HepG2 (cell line): Measurements from ENCODE around the gene IPO13. TPM values are rescaled to one million over a fixed set of nuclear protein-coding genes. Genes with fewer than 3 reads are reported as not detected.
A peak's percentile ranks its signal among the peaks of the same experiment; 100 is the strongest.

Source experiments
- ARNTL ChIP-seq: sonication (generic); formaldehyde crosslinking; IDR thresholded peaks from 2 replicates; pipeline ENCODE4 v1.4.0; 2020; ENCODE audit warnings: mild to moderate bottlenecking, missing genetic modification reagents
- MAFF ChIP-seq: IDR thresholded peaks from 2 replicates; pipeline ENCODE4 v1.6.1; 2011; ENCODE audit warnings: low read depth, low read length, improper control_type of control experiment
- MYC ChIP-seq: sonication (generic); formaldehyde crosslinking; IDR thresholded peaks from 2 replicates; pipeline ENCODE4 v1.9.0; 2021; ENCODE audit warnings: missing genetic modification reagents, borderline replicate concordance
- ONECUT2 ChIP-seq: sonication (generic); formaldehyde crosslinking; IDR thresholded peaks from 2 replicates; pipeline ENCODE4 v1.4.0; 2020; ENCODE audit warnings: missing genetic modification reagents
- RXRA ChIP-seq: sonication (generic); formaldehyde crosslinking; IDR thresholded peaks from 2 replicates; pipeline ENCODE4 v1.5.1; 2020; ENCODE audit warnings: missing genetic modification reagents
- ZNF543 ChIP-seq: sonication (generic); formaldehyde crosslinking; IDR thresholded peaks from 2 replicates; pipeline ENCODE4 v1.4.0; 2020; ENCODE audit warnings: mild to moderate bottlenecking, missing genetic modification reagents
- ZNF674 ChIP-seq: sonication (generic); formaldehyde crosslinking; IDR thresholded peaks from 2 replicates; pipeline ENCODE4 v1.5.0; 2020; ENCODE audit warnings: low read depth, mild to moderate bottlenecking, missing genetic modification reagents
- ZNF775 ChIP-seq: sonication (generic); formaldehyde crosslinking; IDR thresholded peaks from 2 replicates; pipeline ENCODE4 v1.4.0; 2020; ENCODE audit warnings: missing genetic modification reagents, mild to moderate bottlenecking, moderate library complexity, borderline replicate concordance
- polyA plus RNA-seq, 8 experiments: library from polyadenylated mRNA; depleted of rRNA in 3 of 8; stranded (reverse) in 7 of 8; unstranded in 1 of 8; fragments of >200 nt; fragmentation: Illumina TruSeq in 4 of 8; extraction: Trizol in 4 of 8; gene quantifications; 2 replicates each; pipeline versions ENCODE4 v1.2.1 to v1.2.3, GENCODE V29; 2011 to 2016; ENCODE audit warnings: low read depth in 4 of 8, missing spikeins in 1 of 8, mixed read lengths in 1 of 8; ENCODE audit not compliant: insufficient read depth in 1 of 8
- total RNA-seq, 5 experiments: library from RNA; depleted of rRNA; stranded (reverse); fragments of >200 nt; fragmentation: Illumina TruSeq; extraction: Trizol; gene quantifications; 2 replicates each; pipeline ENCODE4 v1.2.3, GENCODE V29; 2016; ENCODE audit warnings: low read depth in 1 of 5
- TF ChIP-seq, protein P1 (sequence below): sonication (generic); formaldehyde crosslinking; IDR thresholded peaks from 2 replicates; pipeline ENCODE4 v1.5.0; 2020; ENCODE audit warnings: mild to moderate bottlenecking, missing genetic modification reagents
- TF ChIP-seq, protein P2 (sequence below): sonication (generic); formaldehyde crosslinking; IDR thresholded peaks from 2 replicates; pipeline ENCODE4 v1.8.0; 2022; ENCODE audit warnings: low read depth, missing genetic modification reagents
- TF ChIP-seq, protein P3 (sequence below): sonication (generic); formaldehyde crosslinking; IDR thresholded peaks from 2 replicates; pipeline ENCODE4 v1.5.0; 2020; ENCODE audit warnings: mild to moderate bottlenecking, missing genetic modification reagents
- TF ChIP-seq, protein P4 (sequence below): IDR thresholded peaks from 2 replicates; pipeline ENCODE4 v1.6.1; 2016; ENCODE audit warnings: low read depth, borderline replicate concordance
- TF ChIP-seq, protein P5 (sequence below): sonication (generic); formaldehyde crosslinking; IDR thresholded peaks from 2 replicates; pipeline ENCODE4 v1.4.0; 2020; ENCODE audit warnings: missing genetic modification reagents
- TF ChIP-seq, protein P6 (sequence below): sonication (generic); formaldehyde crosslinking; IDR thresholded peaks from 2 replicates; pipeline ENCODE4 v1.4.0; 2020; ENCODE audit warnings: low read depth, missing genetic modification reagents

The IPO13 gene
- total and polyA plus RNA-seq, 2 of the 13 experiments (the other 11 are each of a cell fraction or from before 2014, with no cell fraction given), result 12.9 to 15.6 TPM

DNA sequence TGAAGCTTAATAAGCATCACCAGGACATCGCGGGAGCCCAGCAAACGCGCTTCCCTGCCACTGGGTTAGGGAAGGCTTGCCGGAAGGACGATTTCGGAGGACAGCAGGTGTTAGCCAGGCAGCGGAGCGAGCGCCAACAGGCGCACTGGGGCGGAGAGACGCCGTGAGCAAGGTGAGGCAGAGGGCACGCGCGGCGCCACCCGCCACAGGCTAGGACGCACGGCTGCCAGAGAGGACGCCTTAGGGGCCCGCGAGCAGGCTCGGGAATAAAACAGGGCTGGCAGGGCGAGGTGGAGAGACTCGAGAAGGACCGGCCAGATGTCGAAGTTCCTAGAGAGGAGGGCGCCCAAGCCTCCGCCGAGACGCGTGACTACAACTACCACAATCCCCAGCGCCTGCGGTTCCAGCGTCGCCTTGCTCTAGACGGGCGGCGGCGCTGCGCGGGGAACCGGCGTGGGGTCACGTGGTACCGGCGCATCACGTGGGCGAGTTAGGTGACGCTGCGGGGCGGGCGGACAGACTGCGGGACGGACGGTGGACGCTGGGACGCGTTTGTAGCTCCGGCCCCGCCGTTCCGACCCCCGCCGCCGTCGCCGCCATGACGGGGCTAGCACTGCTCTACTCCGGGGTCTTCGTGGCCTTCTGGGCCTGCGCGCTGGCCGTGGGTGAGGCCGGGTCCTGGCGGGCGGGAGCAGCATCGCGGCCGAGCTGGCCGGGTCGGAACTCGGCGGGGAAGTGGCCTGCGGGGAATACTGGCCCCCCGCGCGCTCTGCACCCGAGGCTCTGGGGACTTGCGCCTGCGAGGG is 27.9 kb downstream of the IPO13 start, which contains the start of gene ATP6V0B (continued):
- TF ChIP-seq, protein P1, sequence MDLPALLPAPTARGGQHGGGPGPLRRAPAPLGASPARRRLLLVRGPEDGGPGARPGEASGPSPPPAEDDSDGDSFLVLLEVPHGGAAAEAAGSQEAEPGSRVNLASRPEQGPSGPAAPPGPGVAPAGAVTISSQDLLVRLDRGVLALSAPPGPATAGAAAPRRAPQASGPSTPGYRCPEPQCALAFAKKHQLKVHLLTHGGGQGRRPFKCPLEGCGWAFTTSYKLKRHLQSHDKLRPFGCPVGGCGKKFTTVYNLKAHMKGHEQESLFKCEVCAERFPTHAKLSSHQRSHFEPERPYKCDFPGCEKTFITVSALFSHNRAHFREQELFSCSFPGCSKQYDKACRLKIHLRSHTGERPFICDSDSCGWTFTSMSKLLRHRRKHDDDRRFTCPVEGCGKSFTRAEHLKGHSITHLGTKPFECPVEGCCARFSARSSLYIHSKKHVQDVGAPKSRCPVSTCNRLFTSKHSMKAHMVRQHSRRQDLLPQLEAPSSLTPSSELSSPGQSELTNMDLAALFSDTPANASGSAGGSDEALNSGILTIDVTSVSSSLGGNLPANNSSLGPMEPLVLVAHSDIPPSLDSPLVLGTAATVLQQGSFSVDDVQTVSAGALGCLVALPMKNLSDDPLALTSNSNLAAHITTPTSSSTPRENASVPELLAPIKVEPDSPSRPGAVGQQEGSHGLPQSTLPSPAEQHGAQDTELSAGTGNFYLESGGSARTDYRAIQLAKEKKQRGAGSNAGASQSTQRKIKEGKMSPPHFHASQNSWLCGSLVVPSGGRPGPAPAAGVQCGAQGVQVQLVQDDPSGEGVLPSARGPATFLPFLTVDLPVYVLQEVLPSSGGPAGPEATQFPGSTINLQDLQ, result peak; percentile 86
- TF ChIP-seq ZNF674 (CRISPR knock-in tag) (no peak; the same call in 1 of the 2 replicates), ZNF775 (CRISPR knock-in tag) (no peak), MAFF (no peak), ONECUT2 (CRISPR knock-in tag) (no peak), ZNF543 (CRISPR knock-in tag) (peak; percentile 21; the same call in 1 of the 2 replicates), MYC (CRISPR knock-in tag) (peak; percentile 85; the same call in 1 of the 2 replicates), RXRA (CRISPR knock-in tag) (peak; percentile 72; the same call in 1 of the 2 replicates), ARNTL (CRISPR knock-in tag) (peak; percentile 94)
- TF ChIP-seq, protein P2, sequence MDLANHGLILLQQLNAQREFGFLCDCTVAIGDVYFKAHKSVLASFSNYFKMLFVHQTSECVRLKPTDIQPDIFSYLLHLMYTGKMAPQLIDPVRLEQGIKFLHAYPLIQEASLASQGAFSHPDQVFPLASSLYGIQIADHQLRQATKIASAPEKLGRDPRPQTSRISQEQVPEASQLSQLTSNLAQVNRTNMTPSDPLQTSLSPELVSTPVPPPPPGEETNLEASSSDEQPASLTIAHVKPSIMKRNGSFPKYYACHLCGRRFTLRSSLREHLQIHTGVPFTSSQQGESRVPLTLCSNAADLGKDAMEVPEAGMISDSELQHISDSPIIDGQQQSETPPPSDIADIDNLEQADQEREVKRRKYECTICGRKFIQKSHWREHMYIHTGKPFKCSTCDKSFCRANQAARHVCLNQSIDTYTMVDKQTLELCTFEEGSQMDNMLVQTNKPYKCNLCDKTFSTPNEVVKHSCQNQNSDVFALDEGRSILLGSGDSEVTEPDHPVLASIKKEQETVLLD, result peak; percentile 92; the same call in 1 of the 2 replicates
- TF ChIP-seq, protein P3, sequence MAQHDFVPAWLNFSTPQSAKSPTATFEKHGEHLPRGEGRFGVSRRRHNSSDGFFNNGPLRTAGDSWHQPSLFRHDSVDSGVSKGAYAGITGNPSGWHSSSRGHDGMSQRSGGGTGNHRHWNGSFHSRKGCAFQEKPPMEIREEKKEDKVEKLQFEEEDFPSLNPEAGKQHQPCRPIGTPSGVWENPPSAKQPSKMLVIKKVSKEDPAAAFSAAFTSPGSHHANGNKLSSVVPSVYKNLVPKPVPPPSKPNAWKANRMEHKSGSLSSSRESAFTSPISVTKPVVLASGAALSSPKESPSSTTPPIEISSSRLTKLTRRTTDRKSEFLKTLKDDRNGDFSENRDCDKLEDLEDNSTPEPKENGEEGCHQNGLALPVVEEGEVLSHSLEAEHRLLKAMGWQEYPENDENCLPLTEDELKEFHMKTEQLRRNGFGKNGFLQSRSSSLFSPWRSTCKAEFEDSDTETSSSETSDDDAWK, result no peak
- TF ChIP-seq, protein P4, sequence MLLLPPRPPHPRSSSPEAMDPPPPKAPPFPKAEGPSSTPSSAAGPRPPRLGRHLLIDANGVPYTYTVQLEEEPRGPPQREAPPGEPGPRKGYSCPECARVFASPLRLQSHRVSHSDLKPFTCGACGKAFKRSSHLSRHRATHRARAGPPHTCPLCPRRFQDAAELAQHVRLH, result peak; percentile 31; the same call in 1 of the 2 replicates
- TF ChIP-seq, protein P5, sequence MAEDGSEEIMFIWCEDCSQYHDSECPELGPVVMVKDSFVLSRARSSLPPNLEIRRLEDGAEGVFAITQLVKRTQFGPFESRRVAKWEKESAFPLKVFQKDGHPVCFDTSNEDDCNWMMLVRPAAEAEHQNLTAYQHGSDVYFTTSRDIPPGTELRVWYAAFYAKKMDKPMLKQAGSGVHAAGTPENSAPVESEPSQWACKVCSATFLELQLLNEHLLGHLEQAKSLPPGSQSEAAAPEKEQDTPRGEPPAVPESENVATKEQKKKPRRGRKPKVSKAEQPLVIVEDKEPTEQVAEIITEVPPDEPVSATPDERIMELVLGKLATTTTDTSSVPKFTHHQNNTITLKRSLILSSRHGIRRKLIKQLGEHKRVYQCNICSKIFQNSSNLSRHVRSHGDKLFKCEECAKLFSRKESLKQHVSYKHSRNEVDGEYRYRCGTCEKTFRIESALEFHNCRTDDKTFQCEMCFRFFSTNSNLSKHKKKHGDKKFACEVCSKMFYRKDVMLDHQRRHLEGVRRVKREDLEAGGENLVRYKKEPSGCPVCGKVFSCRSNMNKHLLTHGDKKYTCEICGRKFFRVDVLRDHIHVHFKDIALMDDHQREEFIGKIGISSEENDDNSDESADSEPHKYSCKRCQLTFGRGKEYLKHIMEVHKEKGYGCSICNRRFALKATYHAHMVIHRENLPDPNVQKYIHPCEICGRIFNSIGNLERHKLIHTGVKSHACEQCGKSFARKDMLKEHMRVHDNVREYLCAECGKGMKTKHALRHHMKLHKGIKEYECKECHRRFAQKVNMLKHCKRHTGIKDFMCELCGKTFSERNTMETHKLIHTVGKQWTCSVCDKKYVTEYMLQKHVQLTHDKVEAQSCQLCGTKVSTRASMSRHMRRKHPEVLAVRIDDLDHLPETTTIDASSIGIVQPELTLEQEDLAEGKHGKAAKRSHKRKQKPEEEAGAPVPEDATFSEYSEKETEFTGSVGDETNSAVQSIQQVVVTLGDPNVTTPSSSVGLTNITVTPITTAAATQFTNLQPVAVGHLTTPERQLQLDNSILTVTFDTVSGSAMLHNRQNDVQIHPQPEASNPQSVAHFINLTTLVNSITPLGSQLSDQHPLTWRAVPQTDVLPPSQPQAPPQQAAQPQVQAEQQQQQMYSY (CRISPR knock-in tag), result no peak
- TF ChIP-seq, protein P6, sequence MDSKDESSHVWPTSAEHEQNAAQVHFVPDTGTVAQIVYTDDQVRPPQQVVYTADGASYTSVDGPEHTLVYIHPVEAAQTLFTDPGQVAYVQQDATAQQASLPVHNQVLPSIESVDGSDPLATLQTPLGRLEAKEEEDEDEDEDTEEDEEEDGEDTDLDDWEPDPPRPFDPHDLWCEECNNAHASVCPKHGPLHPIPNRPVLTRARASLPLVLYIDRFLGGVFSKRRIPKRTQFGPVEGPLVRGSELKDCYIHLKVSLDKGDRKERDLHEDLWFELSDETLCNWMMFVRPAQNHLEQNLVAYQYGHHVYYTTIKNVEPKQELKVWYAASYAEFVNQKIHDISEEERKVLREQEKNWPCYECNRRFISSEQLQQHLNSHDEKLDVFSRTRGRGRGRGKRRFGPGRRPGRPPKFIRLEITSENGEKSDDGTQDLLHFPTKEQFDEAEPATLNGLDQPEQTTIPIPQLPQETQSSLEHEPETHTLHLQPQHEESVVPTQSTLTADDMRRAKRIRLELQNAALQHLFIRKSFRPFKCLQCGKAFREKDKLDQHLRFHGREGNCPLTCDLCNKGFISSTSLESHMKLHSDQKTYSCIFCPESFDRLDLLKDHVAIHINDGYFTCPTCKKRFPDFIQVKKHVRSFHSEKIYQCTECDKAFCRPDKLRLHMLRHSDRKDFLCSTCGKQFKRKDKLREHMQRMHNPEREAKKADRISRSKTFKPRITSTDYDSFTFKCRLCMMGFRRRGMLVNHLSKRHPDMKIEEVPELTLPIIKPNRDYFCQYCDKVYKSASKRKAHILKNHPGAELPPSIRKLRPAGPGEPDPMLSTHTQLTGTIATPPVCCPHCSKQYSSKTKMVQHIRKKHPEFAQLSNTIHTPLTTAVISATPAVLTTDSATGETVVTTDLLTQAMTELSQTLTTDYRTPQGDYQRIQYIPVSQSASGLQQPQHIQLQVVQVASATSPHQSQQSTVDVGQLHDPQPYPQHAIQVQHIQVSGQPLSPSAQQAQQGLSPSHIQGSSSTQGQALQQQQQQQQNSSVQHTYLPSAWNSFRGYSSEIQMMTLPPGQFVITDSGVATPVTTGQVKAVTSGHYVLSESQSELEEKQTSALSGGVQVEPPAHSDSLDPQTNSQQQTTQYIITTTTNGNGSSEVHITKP, result no peak
